Gastroesophageal sphincter (tissue), 4 donors: ENCODE measurements around the gene DOK6. TPM values are rescaled to one million over a fixed set of nuclear protein-coding genes. Genes with fewer than 3 reads are reported as not detected.

Experiments
- ATAC-seq: fragments of 150-250 bp; one replicate; pipeline ENCODE4 v1.9.1; 2016; ENCODE audit warnings: mild to moderate bottlenecking, moderate library complexity
- H3K27ac ChIP-seq, 4 donors: fragments of 200-600 bp; sonication (generic) in 3 of 4; 1 replicate in 3 of 4; 2 replicates in 1 of 4; pipeline ENCODE4 v1.5.1; 2016 to 2019
- H3K27me3 ChIP-seq: fragments of 200-600 bp; sonication (generic); one replicate; pipeline ENCODE4 v1.5.1; 2019
- H3K36me3 ChIP-seq, 2 donors: fragments of 200-600 bp; sonication (generic); one replicate each; pipeline ENCODE4 v1.5.1; 2019; ENCODE audit warnings: control low read depth in 1 of 2
- H3K4me1 ChIP-seq, 3 donors: fragments of 200-600 bp; sonication (generic); 1 replicate in 2 of 3; 2 replicates in 1 of 3; pipeline ENCODE4 v1.5.1; 2016 to 2019; ENCODE audit warnings: control low read depth in 2 of 3
- H3K4me3 ChIP-seq, 2 donors: fragments of 200-600 bp; sonication (generic); one replicate each; pipeline ENCODE4 v1.5.1; 2019; ENCODE audit warnings: mild to moderate bottlenecking in 1 of 2, moderate library complexity in 1 of 2
- H3K9me3 ChIP-seq, 3 donors: fragments of 200-600 bp; sonication (generic); one replicate each; pipeline ENCODE4 v1.5.1; 2017 to 2019; ENCODE audit warnings: control low read depth in 2 of 3
- CTCF ChIP-seq, 4 experiments: fragments of 200-600 bp in 2 of 4; fragments of 450-650 bp in 2 of 4; sonication (generic) in 1 of 4; IDR thresholded peaks; one replicate each; pipeline ENCODE4 v1.5.1; 2017 to 2019; ENCODE audit warnings: antibody characterized with exemption in 4 of 4, mild to moderate bottlenecking in 2 of 4, moderate library complexity in 2 of 4
- EP300 ChIP-seq: sonication (generic); formaldehyde crosslinking; IDR thresholded peaks from one replicate; pipeline ENCODE4 v1.6.1; 2017; ENCODE audit warnings: antibody characterized with exemption, mild to moderate bottlenecking
- POLR2A ChIP-seq, 2 donors: fragments of 450-650 bp; IDR thresholded peaks; one replicate each; pipeline ENCODE4 v1.6.1; 2017; ENCODE audit warnings: antibody characterized with exemption in 2 of 2, mild to moderate bottlenecking in 2 of 2, moderate library complexity in 1 of 2
- POLR2AphosphoS5 ChIP-seq: sonication (generic); formaldehyde crosslinking; IDR thresholded peaks from one replicate; pipeline ENCODE4 v1.6.1; 2017; ENCODE audit warnings: antibody characterized with exemption
- WGBS, 2 donors: methylation state at CpG; one replicate each; pipeline ENCODE4 v1.1.5; 2018; ENCODE audit warnings: low coverage in 1 of 2; 5-methylcytosine and 5-hydroxymethylcytosine counted together
- total RNA-seq, 4 donors: library from RNA; depleted of rRNA; stranded (reverse); fragments of >200 nt; gene quantifications; one replicate each; pipeline ENCODE4 v1.1.0, GENCODE V29; 2016

The DOK6 gene
- total RNA-seq, 4 donors from 2014 or later: 0.62 to 3.4 (median 2.7) TPM

- no peak overlapping the region for H3K4me3 ChIP-seq
- WGBS, 2 donors: 75 to 92% methylated on average over 1 of the region's 1 CpG
- ATAC-seq: no peak
These were observed 222.3 kb downstream of the DOK6 start for GRCh38 chr18:69622961-69623360.

GRCh38 chr18:69626171-69626570, 225.5 kb downstream of the DOK6 start:
- no peak for ATAC-seq
- TF ChIP-seq POLR2AphosphoS5 (no peak), CTCF (IDR thresholded peaks at IDR 0.05) (no peak), POLR2A (IDR thresholded peaks at IDR 0.05) (no peak), EP300 (no peak)
- no peak overlapping the region for H3K4me3 ChIP-seq
- no peak overlapping the region for H3K27ac ChIP-seq
- 91 to 93% methylated on average over 3 of the region's 3 CpGs for WGBS, 2 donors
- H3K9me3 ChIP-seq: no peaks in the 10 kb centered on the region
- no peaks in the 10 kb centered on the region for H3K27me3 ChIP-seq
- H3K4me1 ChIP-seq: no peaks in the 10 kb centered on the region
- no peaks in the 10 kb centered on the region for H3K36me3 ChIP-seq

More at GRCh38 chr18:69622961-69623360, 222.3 kb downstream of the DOK6 start:
- H3K4me1 ChIP-seq: no peaks in the 10 kb centered on the region
- H3K36me3 ChIP-seq: no peaks in the 10 kb centered on the region
- no peak for TF ChIP-seq POLR2A (IDR thresholded peaks at IDR 0.05)
- TF ChIP-seq CTCF (IDR thresholded peaks at IDR 0.05): no peak
- no peak for TF ChIP-seq POLR2AphosphoS5
- no peak for TF ChIP-seq EP300
- H3K9me3 ChIP-seq: no peaks in the 10 kb centered on the region
- H3K27me3 ChIP-seq: no peaks in the 10 kb centered on the region
- no peak overlapping the region for H3K27ac ChIP-seq

- no peaks in the 10 kb centered on the region for H3K27me3 ChIP-seq
- ATAC-seq: no peak
- no peak overlapping the region for H3K27ac ChIP-seq
- no peaks in the 10 kb centered on the region for H3K4me1 ChIP-seq
- no peaks in the 10 kb centered on the region for H3K36me3 ChIP-seq
- H3K9me3 ChIP-seq: no peaks in the 10 kb centered on the region
- WGBS, 2 donors: 89 to 95% methylated on average over 3 to 4 of the region's 4 CpGs
- H3K4me3 ChIP-seq: no peak overlapping the region
- no peak for TF ChIP-seq CTCF (IDR thresholded peaks at IDR 0.05)
These were observed 226.1 kb downstream of the DOK6 start for GRCh38 chr18:69626643-69627242.

- Histone ChIP-seq H3K27me3 (no peaks in the 10 kb centered on the region), H3K9me3 (no peaks in the 10 kb centered on the region), H3K36me3 (no peaks in the 10 kb centered on the region), H3K4me3 (no peak overlapping the region), H3K27ac (no peak overlapping the region), H3K4me1 (no peaks in the 10 kb centered on the region)
- no peak for TF ChIP-seq POLR2AphosphoS5
- TF ChIP-seq CTCF (IDR thresholded peaks at IDR 0.05): no peak
- TF ChIP-seq POLR2A (IDR thresholded peaks at IDR 0.05): no peak
- no peak for TF ChIP-seq EP300
- no peak for ATAC-seq
- 42% methylated on average over 2 of the region's 2 CpGs; no CpG with 5 or more reads in 1 of the 2 donors for WGBS, 2 donors
These were observed 228.2 kb downstream of the DOK6 start for GRCh38 chr18:69628774-69629359.

- H3K36me3 ChIP-seq: no peaks in the 10 kb centered on the region
- H3K4me1 ChIP-seq: no peaks in the 10 kb centered on the region
- no peak for ATAC-seq
- TF ChIP-seq POLR2A (IDR thresholded peaks at IDR 0.05) (no peak), POLR2AphosphoS5 (no peak), EP300 (no peak), CTCF (IDR thresholded peaks at IDR 0.05) (no peak)
- no peak overlapping the region for H3K27ac ChIP-seq
- no peaks in the 10 kb centered on the region for H3K9me3 ChIP-seq
- H3K4me3 ChIP-seq: no peak overlapping the region
- H3K27me3 ChIP-seq: no peaks in the 10 kb centered on the region
- 47 to 53% methylated on average over 3 of the region's 3 CpGs for WGBS, 2 donors
These were observed 230.6 kb downstream of the DOK6 start for GRCh38 chr18:69631281-69631680.
